H9 (cell line): ENCODE results near the gene LRRC3. TPM values are rescaled to one million over a fixed set of nuclear protein-coding genes. Genes with fewer than 3 reads are reported as not detected.

Source experiments
- DNase-seq: peaks from one replicate; pipeline ENCODE4 v3.0.0-alpha.2; 2017
- H2AFZ ChIP-seq: one replicate; pipeline ENCODE4 v1.6.1; 2013; ENCODE audit warnings: mild to moderate bottlenecking, low read length, control low read depth, moderate library complexity
- H2AK5ac ChIP-seq: 2 replicates; pipeline ENCODE4 v1.6.1; 2013; ENCODE audit warnings: low read length, control low read depth, mixed read lengths; ENCODE audit not compliant: insufficient read length
- H2BK120ac ChIP-seq: one replicate; pipeline ENCODE4 v1.6.1; 2013; ENCODE audit warnings: low read depth, mild to moderate bottlenecking, low read length, control low read depth, inconsistent platforms; ENCODE audit not compliant: poor library complexity, severe bottlenecking
- H2BK12ac ChIP-seq: 2 replicates; pipeline ENCODE4 v1.6.1; 2013; ENCODE audit warnings: low read length, control low read depth, mixed read lengths, low read depth; ENCODE audit not compliant: insufficient read length
- H2BK15ac ChIP-seq: 2 replicates; pipeline ENCODE4 v1.6.1; 2013; ENCODE audit warnings: low read depth, low read length, control low read depth
- H2BK20ac ChIP-seq: one replicate; pipeline ENCODE4 v1.6.1; 2013; ENCODE audit warnings: low read depth, mild to moderate bottlenecking, low read length, control low read depth, inconsistent platforms; ENCODE audit not compliant: poor library complexity, severe bottlenecking
- H2BK5ac ChIP-seq: 2 replicates; pipeline ENCODE4 v1.6.1; 2013; ENCODE audit warnings: low read length, control low read depth, mixed read lengths; ENCODE audit not compliant: insufficient read length
- H3K14ac ChIP-seq: 2 replicates; pipeline ENCODE4 v1.6.1; 2013; ENCODE audit warnings: low read length, control low read depth; ENCODE audit not compliant: insufficient read depth
- H3K18ac ChIP-seq: 2 replicates; pipeline ENCODE4 v1.6.1; 2013; ENCODE audit warnings: low read depth, mild to moderate bottlenecking, mixed read lengths, low read length, control low read depth; ENCODE audit not compliant: insufficient read length
- H3K23ac ChIP-seq: 2 replicates; pipeline ENCODE4 v1.6.1; 2013; ENCODE audit warnings: low read length, control low read depth, mixed read lengths, low read depth; ENCODE audit not compliant: insufficient read length
- H3K23me2 ChIP-seq: 2 replicates; pipeline ENCODE4 v1.6.1; 2013; ENCODE audit warnings: low read depth, mild to moderate bottlenecking, mixed read lengths, low read length, control low read depth; ENCODE audit not compliant: insufficient read length, poor library complexity, severe bottlenecking
- H3K27ac ChIP-seq: 2 replicates; pipeline ENCODE4 v1.5.1; 2013; ENCODE audit warnings: low read length, control low read depth, mixed read lengths, low read depth; ENCODE audit not compliant: insufficient read length
- H3K27me3 ChIP-seq: 2 replicates; pipeline ENCODE4 v1.6.1; 2013; ENCODE audit warnings: low read length, control low read depth, inconsistent platforms; ENCODE audit not compliant: insufficient read depth
- H3K4ac ChIP-seq: 2 replicates; pipeline ENCODE4 v1.6.1; 2013; ENCODE audit warnings: low read depth, mild to moderate bottlenecking, control low read depth, inconsistent platforms, low read length, moderate library complexity
- H3K4me1 ChIP-seq: 2 replicates; pipeline ENCODE4 v1.6.1; 2013; ENCODE audit warnings: low read length, control low read depth, inconsistent platforms; ENCODE audit not compliant: insufficient read depth
- H3K4me2 ChIP-seq: 2 replicates; pipeline ENCODE4 v1.6.1; 2013; ENCODE audit warnings: low read length, control low read depth, mixed read lengths; ENCODE audit not compliant: insufficient read length, insufficient read depth
- H3K56ac ChIP-seq: 2 replicates; pipeline ENCODE4 v1.6.1; 2013; ENCODE audit warnings: low read depth, mild to moderate bottlenecking, mixed read lengths, low read length, control low read depth; ENCODE audit not compliant: insufficient read length
- H3K79me1 ChIP-seq: 2 replicates; pipeline ENCODE4 v1.6.1; 2013; ENCODE audit warnings: low read depth, mild to moderate bottlenecking, moderate library complexity, low read length, control low read depth, inconsistent platforms; ENCODE audit not compliant: insufficient read depth, poor library complexity, severe bottlenecking
- H3K79me2 ChIP-seq: 2 replicates; pipeline ENCODE4 v1.6.1; 2013; ENCODE audit warnings: low read length, control low read depth, inconsistent platforms; ENCODE audit not compliant: insufficient read depth
- H3K9ac ChIP-seq: 2 replicates; pipeline ENCODE4 v1.6.1; 2013; ENCODE audit warnings: low read length, control low read depth, mixed read lengths; ENCODE audit not compliant: insufficient read length; ENCODE audit errors: extremely low read depth
- H3K9me3 ChIP-seq: one replicate; pipeline ENCODE4 v1.6.1; 2013; ENCODE audit warnings: low read depth, low read length, inconsistent platforms; ENCODE audit not compliant: control insufficient read depth
- H3T11ph ChIP-seq: one replicate; pipeline ENCODE4 v1.6.1; 2013; ENCODE audit warnings: mild to moderate bottlenecking, low read length, control low read depth, inconsistent platforms
- H4K20me1 ChIP-seq: one replicate; pipeline ENCODE4 v1.6.1; 2013; ENCODE audit not compliant: control insufficient read depth, insufficient read length, insufficient read depth
- H4K5ac ChIP-seq: 2 replicates; pipeline ENCODE4 v1.6.1; 2013; ENCODE audit warnings: low read depth, mild to moderate bottlenecking, mixed read lengths, low read length, control low read depth; ENCODE audit not compliant: insufficient read length
- H4K8ac ChIP-seq: replicated peaks from 2 replicates; pipeline ENCODE4 v1.6.1; 2013; ENCODE audit warnings: low read length, control low read depth, mixed read lengths, low read depth; ENCODE audit not compliant: insufficient read length
- H4K91ac ChIP-seq: 2 replicates; pipeline ENCODE4 v1.6.1; 2013; ENCODE audit warnings: low read depth, mild to moderate bottlenecking, moderate library complexity, mixed read lengths, low read length, control low read depth; ENCODE audit not compliant: insufficient read length
- H3K27ac Mint-ChIP-seq, 3 experiments: 2 replicates in 2 of 3; 3 replicates in 1 of 3; pipeline ENCODE4 v1.8.0; 2020 to 2021; ENCODE audit warnings: mixed read lengths in 3 of 3, mild to moderate bottlenecking in 1 of 3, moderate library complexity in 1 of 3
- H3K27me3 Mint-ChIP-seq: 2 replicates; pipeline ENCODE4 v1.8.0; 2021; ENCODE audit warnings: low read depth, mild to moderate bottlenecking, moderate library complexity, mixed read lengths
- H3K36me3 Mint-ChIP-seq, 3 experiments: 2 replicates in 2 of 3; 3 replicates in 1 of 3; pipeline ENCODE4 v1.8.0; 2020 to 2021; ENCODE audit warnings: low read depth in 3 of 3, mixed read lengths in 3 of 3; ENCODE audit not compliant: insufficient read depth in 1 of 3
- H3K4me1 Mint-ChIP-seq, 2 experiments: 2 replicates each; pipeline ENCODE4 v1.8.0; 2020; ENCODE audit warnings: mixed read lengths in 2 of 2
- H3K4me3 Mint-ChIP-seq, 2 experiments: 2 replicates in 1 of 2; 3 replicates in 1 of 2; pipeline ENCODE4 v1.8.0; 2020 to 2021; ENCODE audit warnings: mild to moderate bottlenecking in 2 of 2, mixed read lengths in 2 of 2, moderate library complexity in 1 of 2
- H3K9me3 Mint-ChIP-seq, 2 experiments: 2 replicates in 1 of 2; 3 replicates in 1 of 2; pipeline ENCODE4 v1.8.0; 2020; ENCODE audit warnings: mild to moderate bottlenecking in 2 of 2, mixed read lengths in 2 of 2, moderate library complexity in 1 of 2
- CTCF ChIP-seq: fragments of 200-600 bp; sonication (generic); conservative IDR thresholded peaks from 3 replicates; pipeline ENCODE4 v1.8.0; 2021; ENCODE audit warnings: antibody characterized with exemption, mild to moderate bottlenecking
- WGBS: extraction: QIAGEN DNeasy Blood & Tissue Kit; methylation state at CpG from one replicate; pipeline ENCODE4 v1.1.7; 2013; ENCODE audit warnings: missing lambda C conversion rate, low lambda C conversion rate, mixed read lengths; ENCODE audit not compliant: insufficient read length; ENCODE audit errors: extremely low coverage; 5-methylcytosine and 5-hydroxymethylcytosine counted together
- total RNA-seq: library from RNA; stranded (reverse); gene quantifications from 2 replicates; pipeline ENCODE4 v1.2.1, GENCODE V29; 2021

LRRC3 gene
- total RNA-seq, 1 experiment from 2014 or later: 3.1 TPM

GRCh38 chr21:44453120-44453519 lies 2.2 kb upstream of the LRRC3 start:
- no peak overlapping the region for H3K4me3 Mint-ChIP-seq
- Histone ChIP-seq H3K27me3 (no peaks in the 10 kb centered on the region), H3K23ac (no peak overlapping the region), H3K14ac (no peak overlapping the region), H2AFZ (no peak overlapping the region), H4K8ac (no peak overlapping the region), H2BK20ac (no peak overlapping the region), H3K9me3 (no peaks in the 10 kb centered on the region), H3T11ph (no peak overlapping the region), H3K56ac (no peak overlapping the region), H3K27ac (no peak overlapping the region), H2BK15ac (no peak overlapping the region), H4K5ac (no peak overlapping the region), H4K91ac (no peak overlapping the region), H3K9ac (no peak overlapping the region), H3K23me2 (peaks cover 7% of the 10 kb centered on the region), H3K79me2 (no peaks in the 10 kb centered on the region), H3K18ac (no peak overlapping the region), H2BK5ac (no peak overlapping the region), H3K4ac (no peak overlapping the region), H2AK5ac (no peak overlapping the region), H3K79me1 (no peaks in the 10 kb centered on the region), H2BK12ac (no peak overlapping the region), H4K20me1 (no peaks in the 10 kb centered on the region), H2BK120ac (no peak overlapping the region), H3K4me1 (no peaks in the 10 kb centered on the region), H3K4me2 (no peak overlapping the region)
- TF ChIP-seq CTCF: no peak
- DNase-seq: no peak
- H3K36me3 Mint-ChIP-seq: no peaks in the 10 kb centered on the region
- peaks cover 35% of the 10 kb centered on the region for H3K27me3 Mint-ChIP-seq
- H3K4me1 Mint-ChIP-seq: peaks cover 4 to 11% of the 10 kb centered on the region in 2 experiments; a peak in 3 of 4 replicates
- H3K9me3 Mint-ChIP-seq: no peaks in the 10 kb centered on the region; a peak in 1 of 5 replicates
- H3K27ac Mint-ChIP-seq: no peak overlapping the region
- WGBS: no CpG with 5 or more reads among the region's 3 CpGs
